Measurements from ENCODE around the gene ELMOD3. TPM values are rescaled to one million over a fixed set of nuclear protein-coding genes. Genes with fewer than 3 reads are reported as not detected.

Gene ELMOD3
- total and polyA plus RNA-seq, 9 of the 15 experiments (the other 6 are each of a cell fraction or from before 2014, with no cell fraction given) = 2.7 to 18.7 (median 11.6) TPM

- TF ChIP-seq CUX1 (CRISPR knock-in tag; IDR thresholded peaks at IDR 0.05) (no peak), SMAD3 (CRISPR knock-in tag; conservative IDR thresholded peaks at IDR 0.05) (no peak), ZNF644 (tag; IDR thresholded peaks at IDR 0.05; ENCODE audit: low read depth) (no peak), IRF9 (tag; IDR thresholded peaks at IDR 0.05) (0 out of 2 replicates have a peak, but pooled peaks have one; percentile 45), TAF1 (IDR thresholded peaks at IDR 0.05; ENCODE audit: control insufficient read depth, extremely low read depth, insufficient read depth, low read length, severe bottlenecking) (peak; percentile 97), DEAF1 (CRISPR knock-in tag; IDR thresholded peaks at IDR 0.05) (no peak), PHF21A (IDR thresholded peaks at IDR 0.05; ENCODE audit: borderline replicate concordance, low read depth) (no peak), TOE1 (IDR thresholded peaks at IDR 0.05; ENCODE audit: borderline replicate concordance) (peak; percentile 76; the same call in 1 of the 2 replicates), TOE1 (CRISPR knock-in tag; IDR thresholded peaks at IDR 0.05; ENCODE audit: borderline replicate concordance, low read depth) (peak; percentile 71; the same call in 1 of the 2 replicates), ZNF584 (CRISPR knock-in tag; IDR thresholded peaks at IDR 0.05; ENCODE audit: low read depth) (no peak), PURB (CRISPR knock-in tag; IDR thresholded peaks at IDR 0.05; ENCODE audit: low read depth) (no peak), SMAD4 (CRISPR knock-in tag; conservative IDR thresholded peaks at IDR 0.05) (peak; percentile 47; the same call in 1 of the 2 replicates), MCM5 (IDR thresholded peaks at IDR 0.05; ENCODE audit: low read depth) (no peak), ZNF77 (CRISPR knock-in tag; IDR thresholded peaks at IDR 0.05) (no peak), ZFP30 (CRISPR knock-in tag; IDR thresholded peaks at IDR 0.05; ENCODE audit: borderline replicate concordance) (no peak), ZSCAN29 (IDR thresholded peaks at IDR 0.05) (no peak), TRIM25 (IDR thresholded peaks at IDR 0.05; ENCODE audit: borderline replicate concordance) (no peak)
Measured at GRCh38 chr2:85327822-85328617, 26.5 kb upstream of the ELMOD3 start, which contains the start of gene TGOLN2 (continued).

Data from K562 (cell line).